ENCODE measurements around the gene NXN. TPM values are rescaled to one million over a fixed set of nuclear protein-coding genes. Genes with fewer than 3 reads are reported as not detected.
A peak's percentile ranks its signal among the peaks of the same experiment; 100 is the strongest.

NXN gene
- total RNA-seq, 4 donors from 2014 or later = 10.6 to 222 (median 13.8) TPM

GRCh38 chr17:1002412-1002753 lies 22.8 kb upstream of the NXN start:
- Histone ChIP-seq H3K4me1 (peaks cover 32 to 79% (median 59%) of the 10 kb centered on the region in 4 donors), H3K4me3 (no peak overlapping the region), H3K36me3 (peaks cover 0 to 14% (median 0%) of the 10 kb centered on the region in 4 donors), H3K27ac (peak overlapping the region; percentile 48 to 84 (median 70)), H3K9me3 (no peaks in the 10 kb centered on the region), H3K27me3 (no peaks in the 10 kb centered on the region)
- in situ Hi-C loops (cut with MboI; ENCODE audit: low pct_ligation_motif_present in 1 of 4, low pct_unique_long_range_greater_than_20kb in 1 of 4, low sequenced_read_pairs in 3 of 4) = no loop called here
- 60 to 73% methylated on average over 2 to 4 of the region's 4 CpGs for WGBS, 2 donors (ENCODE audit: low coverage in 1 of 2)
- DNase-seq = no peak
- TF ChIP-seq POLR2A (IDR thresholded peaks at IDR 0.05) (no peak), POLR2AphosphoS5 (IDR thresholded peaks at IDR 0.05) (peak in 1 of 3 donors; percentile 3)
- intact Hi-C loops (cut with DNase I; ENCODE audit: low total_unique reads) = loop anchor here (5.0 kb wide), 1 partner anchor 55 kb away; no protein-coding TSS in a partner anchor

- in situ Hi-C loops (cut with MboI; ENCODE audit: low pct_ligation_motif_present in 1 of 4, low pct_unique_long_range_greater_than_20kb in 1 of 4, low sequenced_read_pairs in 3 of 4) = no loop called here
Measured at GRCh38 chr17:1001640-1002411, 22.2 kb upstream of the NXN start.

GRCh38 chr17:1000597-1001461 lies 21.3 kb upstream of the NXN start:
- 60 to 61% methylated on average over 2 to 15 of the region's 15 CpGs for WGBS, 2 donors (ENCODE audit: low coverage in 1 of 2)
- Histone ChIP-seq H3K36me3 (peaks cover 0 to 14% (median 0%) of the 10 kb centered on the region in 4 donors), H3K27me3 (no peaks in the 10 kb centered on the region), H3K4me3 (no peak overlapping the region), H3K27ac (peak overlapping the region; percentile 48 to 84 (median 70)), H3K9me3 (no peaks in the 10 kb centered on the region), H3K4me1 (peaks cover 25 to 76% (median 52%) of the 10 kb centered on the region in 4 donors)
- intact Hi-C loops (cut with DNase I; ENCODE audit: low total_unique reads) = loop anchor here (5.0 kb wide), 1 partner anchor 56 kb away; no protein-coding TSS in a partner anchor
- no peak for DNase-seq
- in situ Hi-C loops (cut with MboI; ENCODE audit: low pct_ligation_motif_present in 1 of 4, low pct_unique_long_range_greater_than_20kb in 1 of 4, low sequenced_read_pairs in 3 of 4) = no loop called here
- TF ChIP-seq POLR2AphosphoS5 (IDR thresholded peaks at IDR 0.05) (peak; percentile 47 to 70 (median 59)), POLR2A (IDR thresholded peaks at IDR 0.05) (no peak)

More at GRCh38 chr17:1001640-1002411, 22.2 kb upstream of the NXN start:
- no peak for DNase-seq
- Histone ChIP-seq H3K4me3 (no peak overlapping the region), H3K9me3 (no peaks in the 10 kb centered on the region), H3K27me3 (no peaks in the 10 kb centered on the region), H3K36me3 (peaks cover 0 to 14% (median 0%) of the 10 kb centered on the region in 4 donors), H3K27ac (peak overlapping the region; percentile 48 to 84 (median 70)), H3K4me1 (peaks cover 32 to 79% (median 57%) of the 10 kb centered on the region in 4 donors)
- 73% methylated on average over 18 of the region's 18 CpGs; no CpG with 5 or more reads in 1 of the 2 donors for WGBS, 2 donors (ENCODE audit: low coverage in 1 of 2)
- intact Hi-C loops (cut with DNase I; ENCODE audit: low total_unique reads) = loop anchor here (5.0 kb wide), 1 partner anchor 55 kb away; no protein-coding TSS in a partner anchor
- TF ChIP-seq EP300 (IDR thresholded peaks at IDR 0.05; ENCODE audit: low read depth) (no peak), CTCF (IDR thresholded peaks at IDR 0.05) (no peak), POLR2A (IDR thresholded peaks at IDR 0.05) (no peak), POLR2AphosphoS5 (IDR thresholded peaks at IDR 0.05) (no peak)

- Histone ChIP-seq H3K27me3 (no peaks in the 10 kb centered on the region), H3K9me3 (no peaks in the 10 kb centered on the region), H3K36me3 (peaks cover 0 to 7% (median 0%) of the 10 kb centered on the region in 4 donors), H3K4me1 (peaks cover 15 to 53% (median 39%) of the 10 kb centered on the region in 4 donors), H3K4me3 (peak overlapping the region in 2 of 4 donors; percentile 95 to 98), H3K27ac (peak overlapping the region in 2 of 4 donors; percentile 90 to 97)
- in situ Hi-C loops (cut with MboI; ENCODE audit: low pct_ligation_motif_present in 1 of 4, low pct_unique_long_range_greater_than_20kb in 1 of 4, low sequenced_read_pairs in 3 of 4) = no loop called here
- TF ChIP-seq EP300 (IDR thresholded peaks at IDR 0.05; ENCODE audit: low read depth) (no peak), POLR2AphosphoS5 (IDR thresholded peaks at IDR 0.05) (no peak), CTCF (IDR thresholded peaks at IDR 0.05) (no peak), POLR2A (IDR thresholded peaks at IDR 0.05) (no peak)
- no peak for DNase-seq
- WGBS, 2 donors (ENCODE audit: low coverage in 1 of 2) = 15 to 33% methylated on average over 1 to 2 of the region's 2 CpGs
- intact Hi-C loops (cut with DNase I; ENCODE audit: low total_unique reads) = no loop called here
Measured at GRCh38 chr17:998111-998510, 18.5 kb upstream of the NXN start.

Data from transverse colon (tissue), 4 donors.